NT2/D1 (cell line): ENCODE results near the gene ARID3B.

Experiments used
- DNase-seq: peaks from one replicate; pipeline ENCODE4 v3.0.0-alpha.2; 2011; ENCODE audit warnings: low read depth, low spot score
- H3K27me3 ChIP-seq: 2 replicates; pipeline ENCODE4 v1.6.0; 2011; ENCODE audit warnings: mild to moderate bottlenecking; ENCODE audit not compliant: insufficient read length, insufficient read depth
- H3K36me3 ChIP-seq: 2 replicates; pipeline ENCODE4 v1.6.1; 2011; ENCODE audit warnings: mild to moderate bottlenecking, low read length, mixed read lengths; ENCODE audit not compliant: insufficient read depth, insufficient read length
- H3K4me1 ChIP-seq: 2 replicates; pipeline ENCODE4 v1.5.1; 2011; ENCODE audit not compliant: insufficient read depth, insufficient read length
- H3K4me3 ChIP-seq: 2 replicates; pipeline ENCODE4 v1.5.1; 2011; ENCODE audit warnings: low read depth; ENCODE audit not compliant: insufficient read length
- H3K9ac ChIP-seq: 2 replicates; pipeline ENCODE4 v1.6.0; 2011; ENCODE audit warnings: low read depth; ENCODE audit not compliant: insufficient read length
- H3K9me3 ChIP-seq: 2 replicates; pipeline ENCODE4 v1.5.1; 2011; ENCODE audit warnings: mild to moderate bottlenecking, low read length; ENCODE audit not compliant: insufficient read depth
- SUZ12 ChIP-seq: IDR thresholded peaks from 2 replicates; pipeline ENCODE4 v1.6.1; 2011; ENCODE audit not compliant: insufficient read length, insufficient read depth; ENCODE audit errors: extremely low read depth
- YY1 ChIP-seq: IDR thresholded peaks from 2 replicates; pipeline ENCODE4 v1.6.1; 2011; ENCODE audit not compliant: insufficient read length, insufficient read depth
- ZNF274 ChIP-seq: IDR thresholded peaks from 2 replicates; pipeline ENCODE4 v1.6.1; 2011; ENCODE audit warnings: mild to moderate bottlenecking, low read depth, low read length

The ARID3B gene

DNA sequence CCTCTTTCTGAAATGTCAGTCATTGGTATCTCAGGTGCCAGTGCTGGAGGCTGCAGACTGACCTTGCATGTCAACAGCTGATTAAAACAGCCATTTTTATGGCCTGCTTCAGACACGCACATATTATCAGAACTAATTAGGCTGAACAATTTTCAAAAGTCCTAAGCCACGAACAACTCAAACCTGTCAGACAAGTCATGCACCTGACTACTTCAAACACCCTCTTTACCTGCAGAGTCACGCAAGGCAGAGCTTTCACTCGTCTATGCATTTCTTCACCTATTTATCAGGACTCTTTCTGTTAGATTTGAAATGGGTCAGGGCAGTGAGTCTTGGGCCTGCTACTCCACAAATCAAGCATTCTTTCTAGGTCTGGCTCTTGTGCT lies 101.3 kb downstream of the ARID3B start:
- TF ChIP-seq YY1 (no peak), ZNF274 (no peak), SUZ12 (no peak)
- H3K4me1 ChIP-seq = peaks cover 12% of the 10 kb centered on the region
- DNase-seq = no peak
- no peaks in the 10 kb centered on the region for H3K27me3 ChIP-seq
- peaks cover 55% of the 10 kb centered on the region for H3K36me3 ChIP-seq
- no peak overlapping the region for H3K9ac ChIP-seq
- no peak overlapping the region for H3K4me3 ChIP-seq
- no peaks in the 10 kb centered on the region for H3K9me3 ChIP-seq

DNA sequence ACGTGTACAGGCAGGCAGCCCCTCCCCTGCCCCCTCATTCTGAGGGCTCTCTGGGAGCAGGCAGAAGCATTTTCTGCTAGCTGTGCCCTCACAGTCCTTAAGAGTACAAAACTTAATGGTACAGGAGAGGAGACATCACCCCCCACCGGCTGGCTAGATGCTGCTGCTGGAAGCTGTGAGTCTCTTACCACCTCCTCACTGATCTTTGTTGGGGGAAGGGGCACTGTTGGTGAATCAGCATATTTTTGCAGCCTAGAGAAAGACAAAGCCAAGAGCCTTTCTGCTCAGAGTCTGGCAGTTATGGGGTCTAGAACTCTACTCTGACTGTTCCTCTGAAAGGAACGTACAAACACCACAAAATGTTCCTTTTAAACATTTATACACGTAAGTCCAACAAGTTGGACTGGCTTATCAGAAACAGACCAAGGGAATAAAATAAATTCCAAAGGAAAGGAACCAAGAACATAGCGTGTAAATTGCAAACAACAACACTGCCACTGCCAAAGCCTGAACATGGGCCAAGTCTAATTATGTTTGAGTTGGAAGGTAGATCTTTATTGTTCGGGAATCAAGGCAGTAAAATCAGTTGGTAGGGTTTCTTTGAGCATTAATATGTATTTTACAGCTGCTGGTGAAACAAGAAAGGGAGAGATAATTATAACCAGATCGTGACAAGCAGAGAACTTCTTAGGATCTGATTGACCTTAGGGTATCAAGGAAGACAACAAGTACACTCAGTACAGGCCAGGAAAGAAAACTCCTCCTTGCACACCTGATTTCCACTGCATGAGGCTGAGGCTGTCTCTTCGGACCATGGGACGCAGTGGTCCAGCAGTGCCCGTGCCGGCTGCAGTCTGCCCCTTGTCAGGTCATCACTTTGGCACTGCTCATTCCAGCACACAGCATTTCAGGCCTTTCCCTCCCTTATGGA lies 102.0 kb downstream of the ARID3B start:
- no peaks in the 10 kb centered on the region for H3K9me3 ChIP-seq
- peaks cover 12% of the 10 kb centered on the region for H3K4me1 ChIP-seq
- no peak overlapping the region for H3K4me3 ChIP-seq
- peak; percentile 68 for DNase-seq
- H3K36me3 ChIP-seq = peaks cover 55% of the 10 kb centered on the region
- TF ChIP-seq YY1 (no peak), ZNF274 (no peak), SUZ12 (no peak)
- H3K27me3 ChIP-seq = no peaks in the 10 kb centered on the region
- no peak overlapping the region for H3K9ac ChIP-seq

DNA sequence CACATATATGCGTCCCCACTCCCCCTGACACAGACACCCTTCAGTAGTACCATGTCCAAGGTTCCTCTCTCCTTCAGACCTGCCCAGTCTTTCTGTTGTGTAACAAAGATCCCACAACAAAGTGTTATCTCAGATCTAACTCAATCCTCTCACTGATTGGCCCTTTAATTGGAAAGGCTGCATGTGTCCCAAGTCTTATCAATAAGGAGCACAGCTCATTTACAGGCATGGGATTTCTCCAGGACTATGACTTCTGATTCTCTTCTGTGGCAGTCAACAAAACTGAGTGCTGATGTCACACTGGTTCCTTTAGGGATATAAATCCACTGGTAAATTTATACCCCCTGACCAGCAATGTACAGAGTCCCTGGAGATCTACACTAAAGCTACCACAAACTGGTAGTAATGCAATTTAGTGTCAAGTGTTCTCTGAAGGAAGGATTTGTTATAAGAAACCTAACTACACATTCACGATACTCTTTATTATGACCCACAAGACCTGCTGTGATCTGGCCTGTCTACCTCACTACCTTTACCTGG lies 102.7 kb downstream of the ARID3B start:
- Histone ChIP-seq H3K9ac (no peak overlapping the region), H3K4me1 (peaks cover 12% of the 10 kb centered on the region), H3K36me3 (peaks cover 53% of the 10 kb centered on the region), H3K9me3 (no peaks in the 10 kb centered on the region), H3K27me3 (no peaks in the 10 kb centered on the region), H3K4me3 (no peak overlapping the region)
- TF ChIP-seq YY1 (no peak), SUZ12 (no peak), ZNF274 (no peak)
- no peak for DNase-seq

DNA sequence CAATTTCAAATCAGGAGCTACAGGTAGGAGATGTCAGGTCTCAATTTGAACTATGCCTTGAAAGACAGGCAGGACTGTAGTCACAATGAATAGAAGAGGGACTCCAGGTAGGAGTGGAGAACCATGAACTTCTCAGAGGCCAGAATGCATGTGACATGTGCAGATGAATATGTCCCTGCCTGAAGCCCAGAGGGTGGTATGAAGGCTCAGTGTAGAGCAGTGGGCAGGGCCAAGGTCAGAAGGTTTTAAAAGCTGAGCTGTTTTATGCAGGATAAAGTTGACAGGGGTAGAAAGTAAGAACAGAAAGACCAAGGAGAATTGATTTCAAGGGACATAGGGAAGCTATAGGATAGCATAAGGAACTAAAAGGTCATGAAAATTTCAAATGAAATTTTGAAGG lies 105.5 kb downstream of the ARID3B start:
- Histone ChIP-seq H3K36me3 (peaks cover 45% of the 10 kb centered on the region), H3K4me3 (no peak overlapping the region), H3K27me3 (no peaks in the 10 kb centered on the region), H3K4me1 (peaks cover 12% of the 10 kb centered on the region), H3K9me3 (no peaks in the 10 kb centered on the region), H3K9ac (no peak overlapping the region)
- TF ChIP-seq YY1 = no peak
- TF ChIP-seq ZNF274 = no peak
- TF ChIP-seq SUZ12 = no peak
- DNase-seq = no peak
